GM21737 (cell line): ENCODE measurements around the gene APOBR.
"Not testable (repeated sequence)": the region's sequence is repeated elsewhere in the genome, so short reads cannot be mapped to it uniquely, and the experiment has no call there.

ENCODE experiments used
- ATAC-seq: cut with Tn5 transposase; IDR thresholded peaks from one replicate; pipeline ENCODE4 v1.9.1; 2021; ENCODE audit warnings: mild to moderate bottlenecking, moderate library complexity; ENCODE audit not compliant: unreplicated experiment

The APOBR gene, protein sequence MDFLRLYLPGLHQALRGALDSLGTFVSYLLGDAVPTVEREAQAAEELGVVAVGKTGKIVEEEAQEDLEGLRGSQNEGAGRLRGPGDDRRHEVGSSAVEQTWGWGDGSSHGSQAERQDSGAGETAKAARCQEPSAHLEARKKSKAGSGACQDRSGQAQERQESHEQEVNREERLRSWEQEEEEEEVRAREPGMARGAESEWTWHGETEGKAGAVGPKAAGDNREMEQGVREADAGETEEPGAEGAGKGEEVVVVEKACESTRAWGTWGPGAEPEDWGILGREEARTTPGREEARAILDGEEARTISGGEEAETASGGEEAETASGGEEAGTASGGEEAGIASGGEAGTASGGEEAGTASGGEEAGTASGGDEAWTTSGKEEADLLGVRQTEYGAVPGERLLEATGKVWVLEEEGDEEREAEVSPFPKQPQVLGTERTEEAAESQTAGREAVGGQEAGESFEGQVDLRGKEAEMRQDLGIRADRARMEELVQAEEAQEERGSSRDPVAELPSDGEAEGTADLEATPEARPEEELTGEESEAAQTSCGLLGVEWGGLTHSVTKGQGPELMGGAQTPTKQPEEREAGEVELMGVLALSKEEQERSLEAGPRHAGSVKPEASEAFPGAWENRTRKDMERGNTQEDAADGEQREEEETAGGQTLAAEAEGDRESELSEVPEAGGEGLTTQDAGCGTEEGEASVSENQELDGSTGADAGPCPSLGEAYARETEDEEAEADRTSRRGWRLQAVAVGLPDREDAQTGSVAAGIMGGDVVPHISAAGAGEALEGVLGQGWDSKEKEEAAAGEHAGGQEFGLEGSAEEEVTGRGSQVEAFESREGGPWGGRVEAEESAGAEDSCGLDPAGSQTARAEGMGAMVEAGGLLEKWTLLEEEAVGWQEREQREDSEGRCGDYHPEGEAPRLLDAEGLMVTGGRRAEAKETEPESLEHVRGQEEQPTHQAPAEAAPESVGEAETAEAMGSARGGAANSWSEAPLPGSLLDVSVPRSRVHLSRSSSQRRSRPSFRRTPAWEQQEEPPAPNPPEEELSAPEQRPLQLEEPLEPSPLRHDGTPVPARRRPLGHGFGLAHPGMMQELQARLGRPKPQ

GRCh38 chr16:28494121-28494851, at the start of gene APOBR:
APOBR (plus strand) TSS chr16:28494643; CDS start chr16:28494682, 39 bp downstream.
- peak; percentile 44 for ATAC-seq

GRCh38 chr16:28446388-28446787, 48.1 kb upstream of the APOBR start:
- ATAC-seq, result not testable (repeated sequence)

GRCh38 chr16:28447081-28447480, 47.4 kb upstream of the APOBR start:
- not testable (repeated sequence) for ATAC-seq

DNA sequence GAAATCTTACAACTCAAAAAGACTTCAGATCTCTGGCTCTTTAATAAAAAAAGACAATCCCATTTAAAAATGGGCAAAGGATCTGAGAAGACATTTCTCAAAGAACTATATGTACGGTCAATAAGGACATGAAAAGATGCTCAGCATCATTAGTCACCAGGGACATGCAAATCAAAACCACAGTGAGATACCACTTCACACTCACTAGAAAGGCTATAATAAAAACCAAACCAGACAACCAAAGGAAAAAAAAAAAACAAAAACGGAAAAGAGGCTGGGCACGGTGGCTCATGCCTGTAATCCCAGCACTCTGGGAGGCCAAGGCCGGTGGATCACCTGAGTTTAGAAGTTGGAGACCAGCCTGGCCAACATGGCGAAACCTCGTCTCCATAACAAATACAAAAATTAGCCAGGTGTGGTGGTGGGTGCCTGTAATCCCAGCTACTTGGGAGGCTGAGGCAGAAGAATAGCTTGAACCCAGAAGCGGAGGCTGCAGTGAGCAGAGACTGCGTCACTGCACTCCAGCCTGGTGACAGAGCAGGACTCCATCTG, 20.7 kb upstream of the APOBR start:
- ATAC-seq, result no peak

DNA sequence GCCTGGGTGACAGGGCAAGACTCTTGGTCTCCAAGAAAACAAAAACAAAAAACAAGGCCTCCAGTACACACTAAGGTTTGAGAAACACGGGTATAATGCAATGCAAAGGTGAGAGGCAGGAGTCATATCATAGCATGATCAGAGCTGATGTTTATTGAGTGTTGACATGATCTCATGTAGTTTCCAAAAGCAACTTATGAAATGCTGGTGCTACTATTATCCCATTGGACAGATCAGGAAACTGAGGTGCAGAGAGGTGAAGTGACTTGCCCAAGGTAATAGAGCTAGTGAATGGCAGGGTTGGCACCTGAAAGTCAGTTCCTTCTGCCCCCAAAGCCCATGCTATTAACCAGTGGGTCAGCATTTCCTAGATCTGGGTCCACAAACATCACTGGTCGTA, 19.2 kb upstream of the APOBR start:
- ATAC-seq, result no peak

DNA sequence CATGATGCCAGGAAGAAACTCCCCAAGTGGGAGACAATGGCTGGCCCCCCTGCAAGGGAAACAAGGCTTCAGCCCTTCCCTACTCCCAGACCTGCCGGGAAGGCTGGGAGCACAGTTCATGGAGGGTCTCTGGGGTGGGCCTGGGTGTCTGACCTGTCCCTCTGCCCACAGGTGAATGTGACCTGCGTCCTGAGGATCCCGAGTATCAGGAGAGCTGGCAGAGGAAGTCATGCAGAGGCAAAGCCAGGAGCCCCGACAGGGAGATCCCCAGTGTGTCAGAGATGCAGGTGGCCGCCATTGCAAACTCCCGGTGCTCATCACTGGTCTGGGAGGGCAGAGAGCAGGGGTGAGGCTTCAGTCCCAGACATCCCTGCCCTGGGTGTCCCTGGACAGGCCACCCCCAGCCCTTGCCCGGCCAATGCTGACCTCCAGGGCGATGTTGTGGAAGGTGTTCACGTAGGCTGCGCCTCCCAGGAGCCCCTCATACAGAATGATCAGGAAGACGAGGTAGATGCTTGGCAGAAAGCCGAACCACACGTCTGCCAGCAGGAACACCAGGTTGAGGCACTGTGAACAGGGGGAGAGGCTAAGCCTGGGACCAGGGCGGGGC, 17.0 kb upstream of the APOBR start:
- ATAC-seq, result no peak

DNA sequence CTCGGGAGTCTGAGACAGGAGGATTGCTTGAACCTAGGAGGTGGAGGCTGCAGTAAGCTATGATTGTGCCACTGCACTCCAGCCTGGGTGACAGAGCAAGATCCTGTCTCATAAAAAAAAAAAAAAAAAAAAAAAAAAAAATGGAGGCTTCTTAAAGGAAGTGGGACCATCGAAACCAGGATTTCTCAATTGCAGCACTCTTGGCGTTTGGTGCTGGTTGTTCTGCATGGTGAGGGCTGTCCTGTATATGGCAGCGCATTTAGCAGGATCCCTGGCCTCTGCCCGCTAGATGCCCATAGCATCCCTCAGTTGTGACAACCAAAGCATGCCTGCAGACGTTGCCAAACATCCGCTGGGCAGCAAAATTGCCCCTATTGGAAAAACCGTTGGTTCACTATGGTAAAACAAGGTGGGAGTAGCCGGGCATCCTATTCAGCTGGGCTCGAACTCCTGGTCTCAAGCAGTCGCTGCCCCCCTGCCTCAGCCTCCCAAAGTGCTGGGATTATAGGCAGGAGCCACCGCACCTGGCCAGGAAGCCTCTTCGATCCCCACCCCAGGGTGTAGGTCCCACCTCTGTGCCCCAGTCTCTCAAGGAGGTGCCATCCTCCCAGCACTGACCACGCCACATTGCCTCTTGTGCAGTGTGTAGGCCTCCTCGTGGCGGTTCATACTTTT, 15.8 kb upstream of the APOBR start:
- ATAC-seq, result no peak

DNA sequence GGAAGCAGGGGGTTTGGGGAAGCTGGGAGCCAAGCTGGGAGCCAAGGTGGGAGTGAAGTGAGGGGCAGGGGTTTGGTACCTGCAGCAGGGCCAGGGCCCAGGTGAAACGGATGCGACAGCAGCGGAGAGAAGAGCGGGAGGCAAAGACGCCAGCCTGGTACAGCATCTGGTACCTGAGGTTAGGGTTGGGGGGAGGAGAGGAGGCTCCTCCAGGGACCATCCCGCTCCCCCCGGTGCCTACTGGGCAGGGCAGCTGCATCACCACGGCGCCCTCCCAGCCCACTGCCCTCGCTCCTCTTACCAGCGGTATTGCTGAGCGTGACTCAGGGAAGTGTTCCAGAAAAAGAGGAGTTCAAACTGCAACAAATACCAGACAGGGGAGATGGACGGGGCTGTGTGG, 12.4 kb upstream of the APOBR start:
- ATAC-seq, result no peak

- ATAC-seq, result not testable (repeated sequence)
Measured at GRCh38 chr16:28483361-28483760, 11.1 kb upstream of the APOBR start.

DNA sequence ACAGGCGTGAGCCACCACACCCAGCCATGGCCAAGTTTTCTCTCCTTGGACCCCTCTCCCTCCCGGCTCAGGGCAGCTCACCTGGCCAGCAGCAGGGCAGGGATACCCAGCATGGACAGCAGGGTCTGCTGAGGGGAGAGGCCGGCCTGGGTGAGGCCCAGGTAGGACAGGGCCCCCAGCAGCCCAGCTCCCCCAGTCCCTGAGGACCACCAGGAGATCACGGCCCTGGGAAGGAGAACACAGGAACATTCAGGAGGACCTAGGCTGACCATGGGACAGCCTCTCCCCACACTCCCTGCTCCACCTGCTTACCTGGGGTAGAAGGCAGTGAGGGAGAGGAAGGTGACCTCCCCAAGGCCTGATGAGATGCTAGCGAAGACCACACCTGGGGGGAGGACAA, 8.2 kb upstream of the APOBR start:
- no peak for ATAC-seq

- ATAC-seq, result no peak
Measured at GRCh38 chr16:28491230-28491969, 3.0 kb upstream of the APOBR start.

- ATAC-seq, result peak; percentile 59
Measured at GRCh38 chr16:28491970-28492474, 2.4 kb upstream of the APOBR start, which contains the start of gene CLN3. CLN3 (minus strand) TSS chr16:28492074; CDS start chr16:28491759, 315 bp downstream.

DNA sequence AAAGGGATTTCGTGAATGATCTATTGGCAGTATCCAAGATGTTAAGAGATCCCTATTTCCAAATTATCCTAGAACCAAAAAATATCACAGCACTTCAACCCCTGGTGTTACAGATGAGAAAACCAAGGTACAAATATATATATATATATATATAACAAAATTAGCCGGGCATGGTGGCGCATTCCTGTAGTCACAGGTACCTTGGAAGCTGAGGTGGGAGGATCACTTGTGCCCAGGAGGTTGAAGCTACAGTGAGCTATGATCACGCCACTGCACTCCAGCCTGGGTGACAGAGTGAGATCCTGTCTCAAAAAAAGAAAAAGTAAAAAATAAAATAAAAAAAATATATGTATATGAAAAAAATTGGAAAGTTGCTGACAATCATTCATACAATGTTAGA, 1.9 kb upstream of the APOBR start:
- no peak for ATAC-seq

- ATAC-seq, result no peak
Measured at GRCh38 chr16:28495098-28495793, 803 bp downstream of the APOBR start.

DNA sequence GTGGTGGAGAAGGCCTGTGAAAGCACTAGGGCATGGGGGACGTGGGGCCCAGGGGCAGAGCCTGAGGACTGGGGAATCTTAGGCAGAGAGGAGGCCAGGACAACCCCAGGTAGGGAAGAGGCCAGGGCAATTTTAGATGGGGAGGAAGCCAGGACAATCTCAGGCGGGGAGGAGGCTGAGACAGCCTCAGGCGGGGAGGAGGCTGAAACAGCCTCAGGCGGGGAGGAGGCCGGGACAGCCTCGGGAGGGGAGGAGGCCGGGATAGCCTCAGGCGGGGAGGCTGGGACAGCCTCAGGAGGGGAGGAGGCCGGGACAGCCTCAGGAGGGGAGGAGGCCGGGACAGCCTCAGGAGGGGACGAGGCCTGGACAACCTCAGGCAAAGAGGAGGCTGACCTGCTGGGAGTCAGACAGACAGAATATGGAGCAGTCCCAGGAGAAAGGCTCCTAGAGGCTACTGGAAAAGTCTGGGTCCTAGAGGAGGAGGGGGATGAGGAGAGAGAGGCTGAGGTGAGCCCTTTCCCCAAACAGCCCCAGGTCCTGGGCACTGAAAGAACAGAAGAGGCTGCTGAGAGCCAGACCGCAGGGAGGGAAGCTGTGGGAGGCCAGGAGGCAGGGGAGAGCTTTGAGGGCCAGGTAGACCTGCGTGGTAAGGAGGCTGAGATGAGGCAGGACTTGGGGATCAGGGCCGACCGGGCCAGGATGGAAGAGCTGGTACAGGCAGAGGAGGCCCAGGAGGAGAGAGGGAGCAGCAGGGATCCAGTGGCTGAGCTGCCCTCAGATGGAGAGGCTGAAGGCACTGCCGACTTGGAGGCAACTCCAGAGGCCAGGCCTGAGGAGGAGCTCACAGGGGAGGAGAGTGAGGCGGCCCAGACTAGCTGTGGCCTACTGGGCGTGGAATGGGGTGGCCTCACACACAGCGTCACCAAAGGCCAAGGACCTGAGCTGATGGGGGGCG, 1.6 kb downstream of the APOBR start:
- ATAC-seq, result no peak

GRCh38 chr16:28496844-28497243, 2.4 kb downstream of the APOBR start:
- ATAC-seq, result no peak

- no peak for ATAC-seq
Measured at GRCh38 chr16:28497386-28497785, 2.9 kb downstream of the APOBR start.
